K562 (cell line): ENCODE measurements around the gene PRPSAP2. TPM values are rescaled to one million over a fixed set of nuclear protein-coding genes. Genes with fewer than 3 reads are reported as not detected.

Source experiments
- polyA plus RNA-seq, 8 experiments: library from polyadenylated mRNA; depleted of rRNA in 4 of 8; stranded (reverse) in 5 of 8; unstranded in 3 of 8; fragments of >200 nt; fragmentation: Nextera tagmentation in 2 of 8; fragmentation: Illumina TruSeq in 1 of 8; extraction: Ambion mirVana in 2 of 8; extraction: Trizol in 1 of 8; gene quantifications; 2 replicates each; pipeline versions ENCODE4 v1.2.1 to v1.2.3, GENCODE V29; 2011 to 2014; ENCODE audit warnings: inconsistent platforms in 1 of 8, missing spikeins in 1 of 8
- small RNA-seq: library from RNA; depleted of rRNA; stranded (forward); fragments of <200 nt; gene quantifications from one replicate; pipeline ENCODE3, GENCODE V24; 2014
- total RNA-seq, 7 experiments: library from RNA; depleted of rRNA in 6 of 7; stranded (reverse); fragments of >200 nt in 6 of 7; fragmentation: Illumina TruSeq in 2 of 7; extraction: Trizol in 2 of 7; gene quantifications; 2 replicates each; pipeline versions ENCODE4 v1.2.1 to v1.2.3, GENCODE V29; 2011 to 2021; ENCODE audit warnings: low replicate concordance in 1 of 7

PRPSAP2 gene
- total and polyA plus RNA-seq, 9 of the 15 experiments (the other 6 are each of a cell fraction or from before 2014, with no cell fraction given): 15.5 to 56.7 (median 35.7) TPM

Small RNA genes lying within 50 kb of the gene (small RNA-seq; reads per million reads assigned to genes)
- gene RF00324: not detected

Other genes with a start within 250 kb of the PRPSAP2 start
- not detected in 2 replicates for gene TBC1D28, start 213.7 kb upstream of the PRPSAP2 start, total RNA-seq (2014; rRNA removed)
- gene TBC1D28, start 213.7 kb upstream of the PRPSAP2 start, total RNA-seq (2014; rRNA removed; fragmentation: Illumina TruSeq; extraction: Trizol): not detected in 2 replicates
- not detected in 2 replicates for gene TBC1D28, start 213.7 kb upstream of the PRPSAP2 start, total RNA-seq (2015; rRNA removed; fragmentation: Illumina TruSeq; extraction: Trizol)
- gene TBC1D28, start 213.7 kb upstream of the PRPSAP2 start, total RNA-seq (2021): not detected in 2 replicates
- not detected in 2 replicates for gene TBC1D28, start 213.7 kb upstream of the PRPSAP2 start, polyA plus RNA-seq (2011; rRNA removed)
- gene TBC1D28, start 213.7 kb upstream of the PRPSAP2 start, polyA plus RNA-seq (2014; fragmentation: Illumina TruSeq; extraction: Trizol): not detected in 2 replicates
- not detected for gene TBC1D28, start 213.7 kb upstream of the PRPSAP2 start, polyA plus RNA-seq (2014; fragmentation: Nextera tagmentation; extraction: Ambion mirVana)
- 0.07 TPM in 1 of 2 replicates, not detected in the other for gene TBC1D28, start 213.7 kb upstream of the PRPSAP2 start, polyA plus RNA-seq (2014; rRNA removed)
- gene FOXO3B, start 175.8 kb upstream of the PRPSAP2 start, total RNA-seq (2014; rRNA removed): 2.7 and 3.8 TPM in 2 replicates
- 1.1 and 1.3 TPM in 2 replicates for gene FOXO3B, start 175.8 kb upstream of the PRPSAP2 start, total RNA-seq (2014; rRNA removed; fragmentation: Illumina TruSeq; extraction: Trizol)
- 1.6 and 1.8 TPM in 2 replicates for gene FOXO3B, start 175.8 kb upstream of the PRPSAP2 start, total RNA-seq (2015; rRNA removed; fragmentation: Illumina TruSeq; extraction: Trizol)
- 3.9 and 5.2 TPM in 2 replicates for gene FOXO3B, start 175.8 kb upstream of the PRPSAP2 start, total RNA-seq (2021)
- gene FOXO3B, start 175.8 kb upstream of the PRPSAP2 start, polyA plus RNA-seq (2011; rRNA removed): 2.4 and 4.0 TPM in 2 replicates
- gene FOXO3B, start 175.8 kb upstream of the PRPSAP2 start, polyA plus RNA-seq (2014; fragmentation: Illumina TruSeq; extraction: Trizol): 3.9 and 5.0 TPM in 2 replicates
- gene FOXO3B, start 175.8 kb upstream of the PRPSAP2 start, polyA plus RNA-seq (2014; fragmentation: Nextera tagmentation; extraction: Ambion mirVana): under 1 TPM; 0.25 to 0.41 TPM
- 2.4 TPM in 2 replicates for gene FOXO3B, start 175.8 kb upstream of the PRPSAP2 start, polyA plus RNA-seq (2014; rRNA removed)
- gene FBXW10, start 114.1 kb upstream of the PRPSAP2 start, total RNA-seq (2014; rRNA removed): not detected in 2 replicates
- gene FBXW10, start 114.1 kb upstream of the PRPSAP2 start, total RNA-seq (2014; rRNA removed; fragmentation: Illumina TruSeq; extraction: Trizol): not detected in 2 replicates
- not detected in 2 replicates for gene FBXW10, start 114.1 kb upstream of the PRPSAP2 start, total RNA-seq (2015; rRNA removed; fragmentation: Illumina TruSeq; extraction: Trizol)
- not detected in 2 replicates for gene FBXW10, start 114.1 kb upstream of the PRPSAP2 start, total RNA-seq (2021)
- not detected in 2 replicates for gene FBXW10, start 114.1 kb upstream of the PRPSAP2 start, polyA plus RNA-seq (2011; rRNA removed)
- not detected in 2 replicates for gene FBXW10, start 114.1 kb upstream of the PRPSAP2 start, polyA plus RNA-seq (2014; fragmentation: Illumina TruSeq; extraction: Trizol)
- not detected for gene FBXW10, start 114.1 kb upstream of the PRPSAP2 start, polyA plus RNA-seq (2014; fragmentation: Nextera tagmentation; extraction: Ambion mirVana)
- not detected in 2 replicates for gene FBXW10, start 114.1 kb upstream of the PRPSAP2 start, polyA plus RNA-seq (2014; rRNA removed)
- 10.0 and 12.9 TPM in 2 replicates for gene TVP23B, start 76.9 kb upstream of the PRPSAP2 start, total RNA-seq (2014; rRNA removed)
- gene TVP23B, start 76.9 kb upstream of the PRPSAP2 start, total RNA-seq (2014; rRNA removed; fragmentation: Illumina TruSeq; extraction: Trizol): 25.0 and 28.9 TPM in 2 replicates
- 13.0 and 15.8 TPM in 2 replicates for gene TVP23B, start 76.9 kb upstream of the PRPSAP2 start, total RNA-seq (2015; rRNA removed; fragmentation: Illumina TruSeq; extraction: Trizol)
- 10.4 and 14.6 TPM in 2 replicates for gene TVP23B, start 76.9 kb upstream of the PRPSAP2 start, total RNA-seq (2021)
- gene TVP23B, start 76.9 kb upstream of the PRPSAP2 start, polyA plus RNA-seq (2011; rRNA removed): 17.4 and 21.1 TPM in 2 replicates
- 11.0 and 12.8 TPM in 2 replicates for gene TVP23B, start 76.9 kb upstream of the PRPSAP2 start, polyA plus RNA-seq (2014; fragmentation: Illumina TruSeq; extraction: Trizol)
- gene TVP23B, start 76.9 kb upstream of the PRPSAP2 start, polyA plus RNA-seq (2014; fragmentation: Nextera tagmentation; extraction: Ambion mirVana): 10 to 100 TPM; 43.0 to 52.8 TPM
- 13.2 and 14.1 TPM in 2 replicates for gene TVP23B, start 76.9 kb upstream of the PRPSAP2 start, polyA plus RNA-seq (2014; rRNA removed)
- gene SLC5A10, start 94.0 kb downstream of the PRPSAP2 start, total RNA-seq (2014; rRNA removed): 0.09 TPM in 1 of 2 replicates, not detected in the other
- gene SLC5A10, start 94.0 kb downstream of the PRPSAP2 start, total RNA-seq (2014; rRNA removed; fragmentation: Illumina TruSeq; extraction: Trizol): not detected in 2 replicates
- gene SLC5A10, start 94.0 kb downstream of the PRPSAP2 start, total RNA-seq (2015; rRNA removed; fragmentation: Illumina TruSeq; extraction: Trizol): 0.04 TPM in 1 of 2 replicates, not detected in the other
- gene SLC5A10, start 94.0 kb downstream of the PRPSAP2 start, total RNA-seq (2021): not detected in 2 replicates
- 0.01 and 0.03 TPM in 2 replicates for gene SLC5A10, start 94.0 kb downstream of the PRPSAP2 start, polyA plus RNA-seq (2011; rRNA removed)
- 0.04 TPM in 1 of 2 replicates, not detected in the other for gene SLC5A10, start 94.0 kb downstream of the PRPSAP2 start, polyA plus RNA-seq (2014; fragmentation: Illumina TruSeq; extraction: Trizol)
- gene SLC5A10, start 94.0 kb downstream of the PRPSAP2 start, polyA plus RNA-seq (2014; fragmentation: Nextera tagmentation; extraction: Ambion mirVana): not detected
- 0.03 and 0.05 TPM in 2 replicates for gene SLC5A10, start 94.0 kb downstream of the PRPSAP2 start, polyA plus RNA-seq (2014; rRNA removed)
- 7.6 and 12.9 TPM in 2 replicates for gene FAM83G, start 146.6 kb downstream of the PRPSAP2 start, total RNA-seq (2014; rRNA removed)
- 1.9 and 2.3 TPM in 2 replicates for gene FAM83G, start 146.6 kb downstream of the PRPSAP2 start, total RNA-seq (2014; rRNA removed; fragmentation: Illumina TruSeq; extraction: Trizol)
- 4.2 and 5.6 TPM in 2 replicates for gene FAM83G, start 146.6 kb downstream of the PRPSAP2 start, total RNA-seq (2015; rRNA removed; fragmentation: Illumina TruSeq; extraction: Trizol)
- 9.1 and 10.3 TPM in 2 replicates for gene FAM83G, start 146.6 kb downstream of the PRPSAP2 start, total RNA-seq (2021)
- 3.4 and 4.2 TPM in 2 replicates for gene FAM83G, start 146.6 kb downstream of the PRPSAP2 start, polyA plus RNA-seq (2011; rRNA removed)
- 4.8 and 6.5 TPM in 2 replicates for gene FAM83G, start 146.6 kb downstream of the PRPSAP2 start, polyA plus RNA-seq (2014; fragmentation: Illumina TruSeq; extraction: Trizol)
- under 1 TPM in 1 of 2 experiments, not detected in 1; 0.04 TPM for gene FAM83G, start 146.6 kb downstream of the PRPSAP2 start, polyA plus RNA-seq (2014; fragmentation: Nextera tagmentation; extraction: Ambion mirVana)
- 5.5 and 5.7 TPM in 2 replicates for gene FAM83G, start 146.6 kb downstream of the PRPSAP2 start, polyA plus RNA-seq (2014; rRNA removed)
- not detected in 2 replicates for gene GRAP, start 188.8 kb downstream of the PRPSAP2 start, total RNA-seq (2014; rRNA removed)
- gene GRAP, start 188.8 kb downstream of the PRPSAP2 start, total RNA-seq (2014; rRNA removed; fragmentation: Illumina TruSeq; extraction: Trizol): not detected in 2 replicates
- gene GRAP, start 188.8 kb downstream of the PRPSAP2 start, total RNA-seq (2015; rRNA removed; fragmentation: Illumina TruSeq; extraction: Trizol): 0.11 TPM in 1 of 2 replicates, not detected in the other
- gene GRAP, start 188.8 kb downstream of the PRPSAP2 start, total RNA-seq (2021): 0.07 and 0.27 TPM in 2 replicates
- gene GRAP, start 188.8 kb downstream of the PRPSAP2 start, polyA plus RNA-seq (2011; rRNA removed): 0.05 and 0.07 TPM in 2 replicates
- gene GRAP, start 188.8 kb downstream of the PRPSAP2 start, polyA plus RNA-seq (2014; fragmentation: Illumina TruSeq; extraction: Trizol): not detected in 2 replicates
- not detected for gene GRAP, start 188.8 kb downstream of the PRPSAP2 start, polyA plus RNA-seq (2014; fragmentation: Nextera tagmentation; extraction: Ambion mirVana)
- gene GRAP, start 188.8 kb downstream of the PRPSAP2 start, polyA plus RNA-seq (2014; rRNA removed): 0.41 TPM in 1 of 2 replicates, not detected in the other